K562 (cell line): ENCODE data around the gene APPL2.

ENCODE experiments used
- CBX8 ChIP-seq: fragments of 200-600 bp; sonication (generic); IDR thresholded peaks from 2 replicates; pipeline ENCODE4 v1.6.1; 2012; ENCODE audit warnings: borderline replicate concordance, mixed run types, low read depth, mild to moderate bottlenecking, moderate library complexity, mixed read lengths, low read length, control low read depth, inconsistent platforms; ENCODE audit not compliant: poor library complexity, severe bottlenecking; ENCODE audit errors: extremely low read depth
- IFI16 ChIP-seq: fragments of 250-450 bp; sonication (Bioruptor Pico); IDR thresholded peaks from 2 replicates; pipeline ENCODE4 v2.1.2; 2022; ENCODE audit warnings: mild to moderate bottlenecking, inconsistent platforms
- JUND ChIP-seq, 2 experiments: IDR thresholded peaks; 2 replicates in 1 of 2; 3 replicates in 1 of 2; pipeline ENCODE4 v1.6.1; 2011; ENCODE audit warnings: borderline replicate concordance in 2 of 2, low read depth in 2 of 2, low read length in 2 of 2, improper control_type of control experiment in 1 of 2, missing biosample characterization in 1 of 2, missing genetic modification characterization in 1 of 2, missing genetic modification reagents in 1 of 2
- SIN3A ChIP-seq, 2 experiments: fragments of 150-350 bp in 1 of 2; IDR thresholded peaks; 2 replicates each; pipeline ENCODE4 v1.6.1; 2011 to 2016; ENCODE audit warnings: borderline replicate concordance in 2 of 2, low read depth in 2 of 2, low read length in 2 of 2, mild to moderate bottlenecking in 2 of 2, moderate library complexity in 2 of 2; ENCODE audit not compliant: control insufficient read depth in 1 of 2
- TAF9B ChIP-seq: fragments of 450-650 bp; IDR thresholded peaks from 2 replicates; pipeline ENCODE4 v1.6.1; 2018; ENCODE audit warnings: mild to moderate bottlenecking; ENCODE audit not compliant: partially characterized antibody
- XRCC5 ChIP-seq: fragments of 200-400 bp; formaldehyde crosslinking; IDR thresholded peaks from 2 replicates; pipeline ENCODE4 v1.6.1; 2017; ENCODE audit warnings: low read depth, mild to moderate bottlenecking, low read length
- ZBTB49 ChIP-seq: sonication (generic); formaldehyde crosslinking; IDR thresholded peaks from 2 replicates; pipeline ENCODE4 v1.8.0; 2022; ENCODE audit warnings: missing genetic modification reagents, mild to moderate bottlenecking, borderline replicate concordance

DNA sequence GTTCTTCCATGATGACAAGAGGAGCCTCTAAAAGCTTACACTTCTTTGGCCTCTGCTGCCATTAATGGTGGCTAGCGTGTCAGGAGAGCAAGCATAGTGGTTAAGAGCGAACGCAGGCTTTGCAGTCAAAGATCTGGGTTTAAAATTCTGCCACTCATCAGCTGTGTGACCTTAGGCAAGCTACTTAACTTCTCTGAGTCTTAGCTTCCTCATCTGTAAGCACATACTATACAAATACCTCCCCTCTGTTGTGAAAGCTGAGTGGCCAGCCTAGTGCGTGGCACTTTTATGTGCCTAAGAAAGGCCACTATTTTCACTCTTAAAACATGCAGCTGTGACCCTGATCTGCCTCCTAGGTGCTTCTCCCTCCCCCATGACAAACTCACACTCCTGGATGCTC lies 11.6 kb downstream of the APPL2 start:
- TF ChIP-seq SIN3A (IDR thresholded peaks at IDR 0.05; ENCODE audit: borderline replicate concordance in 2 of 2, control insufficient read depth in 1 of 2, low read depth in 2 of 2, low read length in 2 of 2) (no peak), JUND (IDR thresholded peaks at IDR 0.05; ENCODE audit: borderline replicate concordance, low read depth, low read length) (no peak), JUND (tag; IDR thresholded peaks at IDR 0.05; ENCODE audit: borderline replicate concordance, low read depth, low read length) (no peak), TAF9B (no peak), IFI16 (no peak), CBX8 (no peak), XRCC5 (no peak), ZBTB49 (CRISPR knock-in tag) (no peak)
